Right renal cortex interstitium (tissue), 3 donors: Measurements from ENCODE around the gene GFOD2. TPM values are rescaled to one million over a fixed set of nuclear protein-coding genes. Genes with fewer than 3 reads are reported as not detected.
"Not testable (repeated sequence)": the region's sequence is repeated elsewhere in the genome, so short reads cannot be mapped to it uniquely, and the experiment has no call there.

Experiments
- DNase-seq, 3 donors: peaks; one replicate each; pipeline ENCODE4 v3.0.0-alpha.2; 2013; ENCODE audit warnings: low read depth in 3 of 3, low spot score in 2 of 3
- polyA plus RNA-seq, 3 donors: library from polyadenylated mRNA; unstranded; fragments of 120-200 nt; gene quantifications; one replicate each; pipeline ENCODE4 v1.2.1, GENCODE V29; 2013; ENCODE audit not compliant: insufficient read length in 3 of 3

GFOD2 gene
- polyA plus RNA-seq, 3 donors, result 19.5 to 22.0 (median 19.5) TPM

GRCh38 chr16:67707210-67707609, 11.9 kb downstream of the GFOD2 start:
- no peak for DNase-seq

DNA sequence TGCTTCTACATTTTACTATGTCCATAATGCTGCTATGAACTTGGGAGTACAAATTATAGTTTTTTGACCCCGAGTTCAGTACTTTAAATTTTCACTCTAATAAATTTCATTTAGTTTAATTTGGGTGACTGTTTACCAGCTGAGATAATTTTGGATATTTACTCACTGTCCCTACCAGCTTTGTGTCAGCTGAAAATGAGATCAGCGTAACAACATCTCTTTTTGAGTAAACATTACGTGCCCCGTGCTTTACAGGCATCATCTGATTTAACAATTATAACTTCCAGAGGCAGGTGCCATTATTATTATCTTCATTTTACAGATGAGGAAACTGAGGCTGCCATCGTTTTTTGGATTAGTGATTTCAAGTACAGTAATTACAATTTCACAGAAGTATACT, 15.0 kb downstream of the GFOD2 start:
- DNase-seq, result no peak

- DNase-seq, result no peak
Measured at GRCh38 chr16:67703626-67704025, 15.5 kb downstream of the GFOD2 start.

DNA sequence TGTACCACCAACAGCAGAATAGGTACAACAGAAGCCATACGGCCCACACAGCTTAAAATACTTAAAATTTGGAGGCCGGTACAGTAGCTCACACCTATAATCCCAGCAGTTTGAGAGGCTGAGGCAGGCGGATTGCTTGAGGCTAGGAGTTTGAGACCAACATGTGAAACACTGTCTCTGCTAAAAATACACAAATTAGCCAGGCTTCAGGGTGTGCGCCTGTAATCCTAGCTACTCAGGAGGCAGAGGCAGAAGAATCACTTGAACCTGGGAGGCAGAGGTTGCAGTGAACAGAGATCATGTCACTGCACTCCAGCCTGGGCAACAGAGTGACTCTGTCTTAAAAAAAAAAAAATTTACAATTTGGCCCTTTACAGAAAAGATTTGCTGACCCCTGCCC, 17.0 kb downstream of the GFOD2 start:
- no peak for DNase-seq

DNA sequence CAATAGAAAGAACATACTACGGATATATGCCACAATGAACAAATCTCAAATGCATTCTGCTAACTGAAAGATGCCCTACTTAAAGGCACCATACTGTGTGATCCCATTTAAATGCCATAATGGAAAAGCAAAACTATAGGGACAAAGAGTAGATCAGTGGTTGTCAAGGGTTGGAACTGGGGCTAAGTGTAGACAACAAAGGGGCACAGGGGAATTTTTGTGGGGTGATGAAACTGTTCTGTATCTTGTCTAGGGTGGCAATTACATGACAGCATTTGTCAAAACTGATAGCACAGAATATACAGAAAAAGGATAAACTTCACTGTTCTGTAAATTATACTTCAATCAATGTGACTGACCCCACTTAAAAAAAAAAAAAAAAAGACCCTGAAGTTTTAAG, 17.7 kb downstream of the GFOD2 start:
- no peak for DNase-seq

- DNase-seq, result no peak
Measured at GRCh38 chr16:67699265-67699664, 19.9 kb downstream of the GFOD2 start.

DNA sequence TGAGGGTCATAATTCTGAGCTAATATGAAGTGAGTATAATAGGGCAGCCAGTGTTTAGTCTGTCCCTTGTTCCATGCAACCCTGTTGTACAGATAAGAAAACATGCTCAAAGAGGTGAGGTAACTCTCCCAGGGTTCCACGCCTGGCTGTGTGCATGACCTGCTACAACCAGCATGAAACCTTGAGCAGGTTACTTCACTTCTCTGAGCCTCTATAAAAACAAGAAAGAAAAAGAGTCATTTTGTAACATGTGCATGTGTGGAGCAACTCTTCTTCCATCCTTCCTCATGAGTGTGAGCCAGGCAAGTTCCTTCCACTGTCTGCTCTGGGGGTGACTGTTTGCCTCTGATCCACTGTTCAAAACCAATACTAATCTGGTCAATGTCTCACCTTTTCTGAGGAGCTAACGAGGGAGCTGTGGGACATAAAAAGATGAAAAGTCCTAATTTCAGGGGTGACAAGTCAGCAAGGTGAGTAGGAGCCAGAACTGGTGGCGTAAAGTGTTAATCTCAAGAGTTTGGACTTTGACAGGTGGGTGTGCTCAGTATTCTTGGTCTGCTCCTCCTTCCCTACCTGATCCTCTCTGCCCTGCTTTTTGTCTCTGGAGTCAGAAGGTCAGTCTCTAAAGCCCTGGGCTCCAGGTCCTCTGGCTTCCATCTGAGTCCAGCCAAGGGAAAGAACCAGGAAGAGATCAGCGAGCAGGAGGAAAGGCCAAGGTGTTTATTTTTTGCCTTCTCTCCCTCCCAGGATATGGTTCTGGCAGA, 21.5 kb downstream of the GFOD2 start:
- DNase-seq, result no peak

- no peak for DNase-seq
Measured at GRCh38 chr16:67694611-67695010, 24.5 kb downstream of the GFOD2 start.

GRCh38 chr16:67693517-67694285, 25.4 kb downstream of the GFOD2 start:
- DNase-seq, result not testable (repeated sequence)

GRCh38 chr16:67685388-67686112, 33.6 kb downstream of the GFOD2 start:
- no peak for DNase-seq

DNA sequence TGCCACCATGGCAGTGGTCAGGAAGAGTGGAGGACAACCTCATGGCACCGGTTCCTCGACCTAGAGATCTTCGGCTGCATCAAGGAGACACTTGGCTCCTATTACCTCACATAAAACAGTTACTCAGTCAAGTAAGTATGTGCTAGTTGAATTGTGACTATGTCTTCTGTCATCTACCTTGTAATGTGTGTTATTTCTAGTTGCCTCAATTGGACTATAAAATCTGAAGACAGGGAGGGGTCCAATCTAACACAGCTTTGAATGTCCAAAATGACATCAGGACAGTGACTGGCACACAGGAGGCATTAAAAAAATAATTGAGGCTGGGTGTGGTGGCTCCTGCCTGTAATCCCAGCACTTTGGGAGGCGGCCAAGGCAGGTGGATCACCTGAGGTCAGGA, 35.3 kb downstream of the GFOD2 start:
- DNase-seq, result no peak

DNA sequence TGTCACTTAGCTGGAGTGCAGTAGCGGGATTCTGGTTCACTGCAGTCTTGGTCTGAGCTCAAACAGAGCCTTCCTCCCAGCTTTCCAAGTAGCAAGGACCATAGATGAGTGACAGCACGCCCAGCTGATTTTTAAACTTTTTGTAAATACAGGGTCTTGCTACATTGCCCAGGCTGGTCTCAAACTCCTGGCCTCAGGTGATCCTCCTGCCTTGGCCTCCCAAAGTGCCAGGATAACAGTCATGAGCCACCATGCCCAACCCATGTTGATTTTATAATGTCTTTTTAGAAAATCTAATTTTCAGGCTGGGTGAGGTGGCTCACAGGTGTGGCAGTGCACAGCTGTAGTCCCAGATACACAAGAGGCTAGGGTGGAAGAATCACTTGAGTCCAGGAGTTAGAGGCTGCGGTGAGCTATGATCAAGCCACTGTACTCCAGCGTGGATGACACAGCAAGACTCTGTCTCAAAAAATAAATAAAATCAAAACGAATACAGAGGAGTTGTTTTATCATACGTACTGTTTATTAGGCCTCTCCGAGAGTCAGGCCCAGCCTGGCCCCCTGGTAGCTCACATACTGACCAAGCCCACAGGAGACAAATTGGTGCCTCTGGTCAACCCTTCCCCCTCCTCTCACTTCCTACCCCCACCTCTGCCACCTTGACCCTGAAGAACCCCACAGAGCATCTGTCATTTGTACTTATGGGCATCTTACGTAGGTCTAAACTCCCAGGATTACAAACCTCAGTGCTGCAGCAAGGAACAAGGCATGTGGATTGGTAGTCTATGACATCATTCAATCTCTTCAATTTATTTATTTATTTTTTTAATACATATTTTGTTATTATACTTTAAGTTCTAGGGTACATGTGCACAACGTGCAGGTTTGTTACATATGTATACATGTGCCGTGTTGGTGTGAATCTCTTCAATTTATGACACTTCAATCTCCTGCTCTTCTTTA, 38.9 kb downstream of the GFOD2 start:
- no peak for DNase-seq

GRCh38 chr16:67678354-67679023, 40.6 kb downstream of the GFOD2 start:
- DNase-seq, result no peak

DNA sequence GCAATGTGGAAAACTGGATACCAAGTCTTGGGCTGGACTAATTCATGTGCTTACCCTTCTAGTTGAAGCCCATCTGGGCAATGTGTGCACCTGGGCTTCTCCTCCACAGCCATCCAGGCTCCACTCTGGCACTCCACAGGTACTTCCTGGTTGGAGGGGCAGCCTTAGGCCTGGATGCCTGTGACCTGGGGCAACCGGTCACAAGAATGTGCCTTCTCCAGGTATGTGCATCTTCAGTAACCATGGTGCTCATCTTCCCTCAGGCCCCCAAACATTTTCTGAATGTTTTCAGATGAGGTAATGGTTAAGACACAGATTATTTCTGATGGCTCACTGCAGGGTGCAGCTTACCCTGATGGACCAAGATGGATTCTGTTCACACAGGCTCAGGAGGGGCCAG, 41.4 kb downstream of the GFOD2 start:
- DNase-seq, result no peak

DNA sequence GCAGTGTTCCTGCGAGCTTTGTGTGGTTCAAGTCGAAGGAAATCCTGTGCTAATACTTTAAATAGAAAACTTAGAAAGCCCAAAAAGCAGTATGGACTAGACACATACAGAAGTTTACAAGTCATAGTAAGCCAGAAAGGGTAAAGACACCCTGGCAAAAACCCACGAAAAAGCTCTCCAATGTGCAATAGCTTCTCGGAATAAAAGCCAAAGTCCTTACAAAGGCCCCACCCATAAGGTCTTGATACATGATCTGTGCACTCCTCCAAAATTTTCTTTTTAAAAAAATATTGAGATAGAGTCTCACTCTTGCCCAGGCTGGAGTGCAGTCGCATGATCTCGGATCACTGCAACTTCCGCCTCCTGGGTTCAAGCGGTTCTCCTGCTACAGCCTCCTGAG, 42.2 kb downstream of the GFOD2 start:
- no peak for DNase-seq

GRCh38 chr16:67676516-67676915, 42.6 kb downstream of the GFOD2 start:
- no peak for DNase-seq

DNA sequence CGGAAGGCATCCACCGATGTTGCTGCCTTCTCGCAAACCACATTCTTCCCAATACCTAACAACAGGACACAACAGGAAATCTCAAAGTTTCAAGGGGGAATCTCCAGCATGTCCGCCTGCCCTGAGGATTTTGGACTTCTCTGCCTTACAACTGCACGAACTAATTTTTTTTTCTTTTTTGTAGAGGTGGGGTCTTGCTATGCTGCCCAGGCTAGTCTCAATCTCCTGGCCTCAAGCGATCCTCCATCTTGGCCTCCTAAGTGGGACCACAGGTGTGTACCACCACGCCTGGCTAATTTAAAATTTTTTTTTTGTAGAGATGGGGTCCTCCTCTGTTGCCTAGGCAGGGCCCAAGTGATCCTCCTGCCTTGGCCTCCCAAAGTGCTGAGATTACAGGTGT, 43.1 kb downstream of the GFOD2 start:
- no peak for DNase-seq

DNA sequence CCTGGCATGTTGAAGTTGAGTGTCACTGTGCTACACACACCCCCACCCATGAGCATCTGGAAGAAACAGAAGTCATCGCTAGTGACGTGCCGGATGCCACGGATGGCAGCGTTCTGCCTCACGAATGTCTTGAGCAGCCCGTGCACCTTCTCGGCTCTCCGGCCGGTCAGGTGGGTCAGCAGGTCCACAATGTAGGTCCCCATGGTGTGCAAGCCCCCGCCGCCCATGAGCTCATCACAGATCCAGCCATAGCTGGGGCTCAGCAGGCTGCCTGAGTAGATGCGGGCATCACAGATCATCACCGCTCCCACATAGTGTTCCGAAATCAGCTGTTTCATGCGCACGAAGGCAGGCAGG, 43.6 kb downstream of the GFOD2 start:
- no peak for DNase-seq

DNA sequence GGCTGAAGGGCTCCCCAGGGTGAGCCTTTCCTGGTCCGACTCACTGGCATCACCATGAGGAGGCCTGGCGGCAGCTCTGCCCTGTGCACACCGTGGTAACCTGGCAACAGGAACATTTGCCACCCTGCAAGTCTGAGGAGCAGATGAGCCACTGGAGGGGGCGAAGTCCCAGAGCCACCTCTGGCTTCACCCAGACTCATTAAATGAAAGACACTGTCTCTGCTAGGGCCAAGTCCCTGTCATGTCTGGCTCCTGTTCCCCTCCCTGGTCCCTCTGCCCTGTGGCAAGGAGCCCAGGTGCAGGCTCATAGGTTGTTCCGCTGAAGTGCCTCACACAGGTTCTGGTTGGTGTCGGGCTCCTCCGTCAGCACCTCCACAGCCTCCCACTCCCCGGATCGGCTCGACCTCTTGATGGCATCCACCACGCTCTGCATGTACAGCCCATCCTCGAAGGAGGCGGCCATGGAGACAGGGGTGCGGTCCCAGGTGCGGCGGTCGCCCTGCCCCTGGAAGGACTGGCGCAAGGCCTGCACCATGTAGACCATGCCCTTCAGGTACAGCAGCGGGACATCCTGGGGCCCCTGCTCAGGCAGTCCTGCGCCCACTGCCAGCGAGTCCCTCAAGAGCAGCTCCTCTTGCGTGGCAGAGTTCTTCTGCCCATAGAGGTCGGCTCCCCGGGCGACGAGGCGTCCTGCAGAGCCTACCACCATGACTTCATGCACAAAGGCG, 44.1 kb downstream of the GFOD2 start:
- no peak for DNase-seq
